ENCODE data around the gene ACTA1.

The ACTA1 gene

DNA sequence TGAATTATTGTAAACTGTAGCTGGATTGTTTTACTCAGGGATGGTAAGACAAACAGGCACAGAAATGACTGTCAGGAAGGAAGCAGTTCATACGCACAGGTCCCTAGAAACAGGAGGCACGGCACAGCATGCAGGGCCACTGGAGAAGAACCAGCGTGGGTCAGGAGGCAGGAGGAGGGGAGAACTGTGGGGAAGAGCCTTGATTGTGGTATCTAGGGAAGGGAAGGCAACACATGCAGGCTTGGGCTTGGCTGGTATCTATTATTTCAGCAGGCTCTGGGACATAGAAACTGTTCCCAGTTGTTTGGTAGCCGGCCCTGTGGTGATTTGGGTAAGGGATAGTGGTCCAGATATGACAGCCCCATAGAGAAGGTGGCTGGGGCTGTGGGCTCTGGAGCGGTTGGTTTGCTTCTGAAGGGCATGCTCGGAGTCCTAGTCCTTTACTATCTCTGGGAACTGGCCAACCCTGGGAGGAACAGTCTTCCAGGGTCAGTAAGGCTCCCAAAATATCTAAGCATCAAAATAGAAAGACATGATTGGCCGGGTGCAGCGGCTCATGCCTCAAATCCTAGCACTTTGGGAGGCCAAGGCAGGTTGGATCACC, 47.9 kb downstream of the ACTA1 start:
- no peak overlapping the region for H3K27ac ChIP-seq
- no peak for DNase-seq
- H3K27me3 ChIP-seq (replicated peaks): no peaks in the 10 kb centered on the region
- H3K4me3 ChIP-seq (ENCODE audit: low read depth, low read length): no peak overlapping the region
- TF ChIP-seq CTCF (IDR thresholded peaks at IDR 0.05; ENCODE audit: low read depth, low read length, missing control alignments): no peak
- in situ Hi-C loops (cut with HindIII; ENCODE audit: low pct_ligation_motif_present, low sequenced_read_pairs): no loop called here
- no peaks in the 10 kb centered on the region for H3K36me3 ChIP-seq (replicated peaks)

GRCh38 chr1:229384822-229385221, 49.1 kb downstream of the ACTA1 start:
- Histone ChIP-seq H3K4me3 (ENCODE audit: low read depth, low read length) (no peak overlapping the region), H3K27ac (no peak overlapping the region), H3K27me3 (replicated peaks) (no peaks in the 10 kb centered on the region), H3K36me3 (replicated peaks) (no peaks in the 10 kb centered on the region)
- no peak for DNase-seq
- in situ Hi-C loops (cut with HindIII; ENCODE audit: low pct_ligation_motif_present, low sequenced_read_pairs): no loop called here
- no peak for TF ChIP-seq CTCF (IDR thresholded peaks at IDR 0.05; ENCODE audit: low read depth, low read length, missing control alignments)

DNA sequence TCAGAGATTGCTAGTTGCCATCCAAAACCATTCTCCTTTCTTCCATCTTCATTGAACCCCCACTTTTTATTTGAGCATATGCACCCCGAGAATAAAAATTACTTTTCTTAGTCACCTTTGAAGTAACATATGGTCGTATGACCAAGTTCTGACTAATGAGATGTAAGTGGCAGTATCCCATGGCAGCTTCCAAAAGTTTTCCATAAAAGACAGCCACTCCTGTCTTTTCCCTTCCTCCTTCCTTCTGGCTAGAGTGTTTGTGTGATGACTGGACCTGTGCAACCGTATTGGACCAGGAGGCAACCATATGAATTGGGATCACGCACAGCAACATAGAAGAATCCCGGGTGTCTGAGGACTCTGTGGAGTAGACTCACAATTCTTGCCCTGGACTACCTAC, 49.9 kb downstream of the ACTA1 start:
- H3K36me3 ChIP-seq (replicated peaks): no peaks in the 10 kb centered on the region
- H3K27me3 ChIP-seq (replicated peaks): no peaks in the 10 kb centered on the region
- no peak for DNase-seq
- no peak overlapping the region for H3K4me3 ChIP-seq (ENCODE audit: low read depth, low read length)
- in situ Hi-C loops (cut with HindIII; ENCODE audit: low pct_ligation_motif_present, low sequenced_read_pairs): no loop called here
- TF ChIP-seq CTCF (IDR thresholded peaks at IDR 0.05; ENCODE audit: low read depth, low read length, missing control alignments): no peak
- no peak overlapping the region for H3K27ac ChIP-seq

- no peak overlapping the region for H3K4me3 ChIP-seq (ENCODE audit: low read depth, low read length)
- TF ChIP-seq CTCF (IDR thresholded peaks at IDR 0.05; ENCODE audit: low read depth, low read length, missing control alignments): no peak
- no peak for DNase-seq
- in situ Hi-C loops (cut with HindIII; ENCODE audit: low pct_ligation_motif_present, low sequenced_read_pairs): no loop called here
- no peaks in the 10 kb centered on the region for H3K27me3 ChIP-seq (replicated peaks)
- no peaks in the 10 kb centered on the region for H3K36me3 ChIP-seq (replicated peaks)
- no peak overlapping the region for H3K27ac ChIP-seq
These were observed 50.7 kb downstream of the ACTA1 start for GRCh38 chr1:229383188-229383587.
